Tibial nerve (tissue), 4 donors: ENCODE results near the gene TAB2. TPM values are rescaled to one million over a fixed set of nuclear protein-coding genes. Genes with fewer than 3 reads are reported as not detected.
A peak's percentile ranks its signal among the peaks of the same experiment; 100 is the strongest.

ENCODE experiments used
- DNase-seq, 2 donors: peaks; one replicate each; pipeline ENCODE4 v3.0.0-alpha.2; 2019; ENCODE audit warnings: low spot score in 2 of 2
- H3K27ac ChIP-seq, 4 donors: fragments of 200-600 bp; sonication (generic) in 3 of 4; one replicate each; pipeline ENCODE4 v1.5.1; 2017 to 2019; ENCODE audit warnings: mild to moderate bottlenecking in 1 of 4
- H3K27me3 ChIP-seq, 2 donors: fragments of 200-600 bp; sonication (generic) in 1 of 2; one replicate each; pipeline versions ENCODE4 v1.5.1 to v1.6.0; 2017 to 2019
- H3K36me3 ChIP-seq, 3 donors: fragments of 200-600 bp; sonication (generic); one replicate each; pipeline ENCODE4 v1.5.1; 2018 to 2019
- H3K4me1 ChIP-seq, 4 donors: fragments of 200-600 bp; sonication (generic) in 3 of 4; one replicate each; pipeline ENCODE4 v1.5.1; 2017 to 2019
- H3K4me3 ChIP-seq, 4 donors: fragments of 200-600 bp; sonication (generic) in 3 of 4; one replicate each; pipeline ENCODE4 v1.5.1; 2017 to 2019; ENCODE audit warnings: mild to moderate bottlenecking in 1 of 4, moderate library complexity in 1 of 4
- H3K9me3 ChIP-seq, 4 donors: fragments of 200-600 bp; sonication (generic) in 3 of 4; one replicate each; pipeline ENCODE4 v1.5.1; 2017 to 2019
- CTCF ChIP-seq, 5 experiments: fragments of 200-600 bp in 3 of 5; fragments of 450-650 bp in 2 of 5; sonication (generic) in 3 of 5; IDR thresholded peaks; one replicate each; pipeline ENCODE4 v1.5.1; 2016 to 2019; ENCODE audit warnings: antibody characterized with exemption in 5 of 5, mild to moderate bottlenecking in 3 of 5, moderate library complexity in 2 of 5
- EP300 ChIP-seq, 2 donors: sonication (generic); formaldehyde crosslinking; IDR thresholded peaks; one replicate each; pipeline ENCODE4 v1.6.1; 2017; ENCODE audit warnings: antibody characterized with exemption in 2 of 2, mild to moderate bottlenecking in 1 of 2
- POLR2A ChIP-seq, 2 donors: fragments of 450-650 bp; IDR thresholded peaks; one replicate each; pipeline ENCODE4 v1.6.1; 2017; ENCODE audit warnings: antibody characterized with exemption in 2 of 2, mild to moderate bottlenecking in 2 of 2, moderate library complexity in 2 of 2
- WGBS, 2 donors: methylation state at CpG; one replicate each; pipeline ENCODE4 v1.1.5; 2018; 5-methylcytosine and 5-hydroxymethylcytosine counted together
- total RNA-seq, 4 donors: library from RNA; depleted of rRNA; stranded (reverse); fragments of >200 nt; gene quantifications; one replicate each; pipeline ENCODE4 v1.1.0, GENCODE V29; 2016

Gene TAB2
- total RNA-seq, 4 donors from 2014 or later, result 57.5 to 101 (median 74.7) TPM

GRCh38 chr6:149428606-149429005 lies 111.1 kb downstream of the TAB2 start:
- TF ChIP-seq POLR2A (IDR thresholded peaks at IDR 0.05) (no peak), CTCF (IDR thresholded peaks at IDR 0.05) (no peak)
- H3K36me3 ChIP-seq, result no peaks in the 10 kb centered on the region
- no peaks in the 10 kb centered on the region for H3K27me3 ChIP-seq
- H3K27ac ChIP-seq, result no peak overlapping the region
- WGBS, 2 donors, result 96% methylated on average over 4 of the region's 4 CpGs
- DNase-seq, result no peak
- H3K4me3 ChIP-seq, result no peak overlapping the region
- H3K9me3 ChIP-seq, result no peaks in the 10 kb centered on the region
- H3K4me1 ChIP-seq, result peaks cover 0 to 16% (median 3%) of the 10 kb centered on the region in 4 donors

GRCh38 chr6:149429427-149430360 lies 112.2 kb downstream of the TAB2 start:
- Histone ChIP-seq H3K4me1 (peaks cover 0 to 8% (median 0%) of the 10 kb centered on the region in 4 donors), H3K27ac (no peak overlapping the region), H3K27me3 (no peaks in the 10 kb centered on the region), H3K9me3 (no peaks in the 10 kb centered on the region), H3K36me3 (no peaks in the 10 kb centered on the region), H3K4me3 (no peak overlapping the region)
- WGBS, 2 donors, result 86 to 87% methylated on average over 26 of the region's 26 CpGs
- TF ChIP-seq POLR2A (IDR thresholded peaks at IDR 0.05), result no peak
- no peak for TF ChIP-seq CTCF (IDR thresholded peaks at IDR 0.05)
- no peak for TF ChIP-seq EP300 (IDR thresholded peaks at IDR 0.05)
- no peak for DNase-seq

GRCh38 chr6:149431905-149432775 lies 114.6 kb downstream of the TAB2 start:
- H3K27me3 ChIP-seq, result no peaks in the 10 kb centered on the region
- no peak overlapping the region for H3K27ac ChIP-seq
- H3K4me1 ChIP-seq, result peaks cover 0 to 8% (median 0%) of the 10 kb centered on the region in 4 donors
- H3K4me3 ChIP-seq, result no peak overlapping the region
- peak; percentile 94 to 99 for DNase-seq
- H3K36me3 ChIP-seq, result no peaks in the 10 kb centered on the region
- H3K9me3 ChIP-seq, result no peaks in the 10 kb centered on the region
- WGBS, 2 donors, result 31 to 32% methylated on average over 19 of the region's 19 CpGs
- TF ChIP-seq POLR2A (IDR thresholded peaks at IDR 0.05) (no peak), CTCF (IDR thresholded peaks at IDR 0.05) (peak; percentile 87 to 97 (median 92)), EP300 (IDR thresholded peaks at IDR 0.05) (no peak)

- Histone ChIP-seq H3K4me1 (peaks cover 0 to 8% (median 0%) of the 10 kb centered on the region in 4 donors), H3K27me3 (no peaks in the 10 kb centered on the region), H3K27ac (no peak overlapping the region), H3K4me3 (no peak overlapping the region), H3K9me3 (no peaks in the 10 kb centered on the region), H3K36me3 (no peaks in the 10 kb centered on the region)
- no peak for TF ChIP-seq POLR2A (IDR thresholded peaks at IDR 0.05)
- TF ChIP-seq EP300 (IDR thresholded peaks at IDR 0.05), result no peak
- TF ChIP-seq CTCF (IDR thresholded peaks at IDR 0.05), result no peak
- no peak for DNase-seq
- 81 to 86% methylated on average over 2 of the region's 2 CpGs for WGBS, 2 donors
Measured at GRCh38 chr6:149433405-149433804, 115.9 kb downstream of the TAB2 start.
